HG03558 (cell line): ENCODE results near the gene ZBTB2.
"Not testable (repeated sequence)": the region's sequence is repeated elsewhere in the genome, so short reads cannot be mapped to it uniquely, and the experiment has no call there.

Source experiments
- ATAC-seq: cut with Tn5 transposase; IDR thresholded peaks from one replicate; pipeline ENCODE4 v1.9.1; 2021; ENCODE audit warnings: moderate number of reproducible peaks; ENCODE audit not compliant: unreplicated experiment; ENCODE audit errors: extremely low read depth

The ZBTB2 gene

GRCh38 chr6:151403919-151404308 is 12.6 kb upstream of the ZBTB2 start:
- no peak for ATAC-seq

- ATAC-seq: no peak
Measured at GRCh38 chr6:151402228-151402627, 10.9 kb upstream of the ZBTB2 start.

- ATAC-seq: no peak
Measured at GRCh38 chr6:151400473-151400872, 9.1 kb upstream of the ZBTB2 start.

- ATAC-seq: no peak
Measured at GRCh38 chr6:151399679-151400078, 8.3 kb upstream of the ZBTB2 start.

- ATAC-seq: no peak
Measured at GRCh38 chr6:151393410-151393809, 2.1 kb upstream of the ZBTB2 start.

- no peak for ATAC-seq
Measured at GRCh38 chr6:151392427-151392826, 1.1 kb upstream of the ZBTB2 start.

GRCh38 chr6:151390851-151391470 is 398 bp downstream of the ZBTB2 start:
- ATAC-seq: no peak

GRCh38 chr6:151390276-151390850 is 996 bp downstream of the ZBTB2 start:
- ATAC-seq: peak; percentile 72

- ATAC-seq: peak; percentile 32
Measured at GRCh38 chr6:151389618-151390275, 1.6 kb downstream of the ZBTB2 start.

- ATAC-seq: no peak
Measured at GRCh38 chr6:151388997-151389617, 2.3 kb downstream of the ZBTB2 start.

GRCh38 chr6:151388236-151388635 is 3.1 kb downstream of the ZBTB2 start:
- no peak for ATAC-seq

GRCh38 chr6:151387175-151387970 is 4.0 kb downstream of the ZBTB2 start:
- ATAC-seq: no peak

GRCh38 chr6:151385177-151385576 is 6.2 kb downstream of the ZBTB2 start:
- no peak for ATAC-seq

- no peak for ATAC-seq
Measured at GRCh38 chr6:151384151-151384550, 7.2 kb downstream of the ZBTB2 start.

GRCh38 chr6:151382631-151383030 is 8.7 kb downstream of the ZBTB2 start:
- not testable (repeated sequence) for ATAC-seq

- ATAC-seq: no peak
Measured at GRCh38 chr6:151381722-151382121, 9.6 kb downstream of the ZBTB2 start.

GRCh38 chr6:151380848-151381205 is 10.5 kb downstream of the ZBTB2 start:
- ATAC-seq: no peak

GRCh38 chr6:151379933-151380847 is 11.2 kb downstream of the ZBTB2 start:
- peak; percentile 48 for ATAC-seq

- no peak for ATAC-seq
Measured at GRCh38 chr6:151377095-151377494, 14.3 kb downstream of the ZBTB2 start.

GRCh38 chr6:151376440-151376839 is 14.9 kb downstream of the ZBTB2 start:
- ATAC-seq: no peak
